GM23338 (cell line): ENCODE results near the gene TAB3. TPM values are rescaled to one million over a fixed set of nuclear protein-coding genes. Genes with fewer than 3 reads are reported as not detected.

Source experiments
- ATAC-seq: fragments of 200-7000 bp; cut with Tn5 transposase; 3 replicates; pipeline ENCODE4 v1.9.1; 2020
- DNase-seq: peaks from one replicate; pipeline ENCODE4 v3.0.0-alpha.2; 2015; ENCODE audit warnings: low spot score
- H2AFZ ChIP-seq: fragments of 200-600 bp; sonication (generic); 2 replicates; pipeline ENCODE4 v1.8.0; 2016; ENCODE audit warnings: antibody characterized with exemption, mild to moderate bottlenecking, moderate library complexity
- H3F3A ChIP-seq: fragments of 200-600 bp; sonication (generic); replicated peaks from 2 replicates; pipeline ENCODE4 v1.8.0; 2017; ENCODE audit warnings: antibody characterized with exemption, mixed run types, low read depth
- H3K27ac ChIP-seq: fragments of 200-600 bp; sonication (generic); 2 replicates; pipeline ENCODE4 v1.6.1; 2016; ENCODE audit warnings: low read depth
- H3K27me3 ChIP-seq: fragments of 200-600 bp; sonication (generic); 2 replicates; pipeline ENCODE4 v1.8.0; 2016; ENCODE audit warnings: mild to moderate bottlenecking, mixed run types, moderate library complexity; ENCODE audit not compliant: insufficient read depth
- H3K36me3 ChIP-seq: fragments of 200-600 bp; sonication (generic); 2 replicates; pipeline ENCODE4 v1.8.0; 2016; ENCODE audit warnings: mild to moderate bottlenecking; ENCODE audit not compliant: insufficient read depth
- H3K4me1 ChIP-seq: fragments of 200-600 bp; sonication (generic); 2 replicates; pipeline ENCODE4 v1.8.0; 2016; ENCODE audit warnings: mild to moderate bottlenecking, moderate library complexity; ENCODE audit not compliant: insufficient read depth
- H3K4me2 ChIP-seq: fragments of 200-600 bp; sonication (generic); 2 replicates; pipeline ENCODE4 v1.7.1; 2017; ENCODE audit warnings: mixed run types
- H3K4me3 ChIP-seq: fragments of 200-600 bp; sonication (generic); 2 replicates; pipeline ENCODE4 v1.6.1; 2016; ENCODE audit warnings: mixed run types
- H3K79me2 ChIP-seq: fragments of 200-600 bp; sonication (generic); replicated peaks from 2 replicates; pipeline ENCODE4 v1.8.0; 2017; ENCODE audit warnings: mild to moderate bottlenecking; ENCODE audit not compliant: insufficient read depth
- H3K9me2 ChIP-seq: fragments of 200-600 bp; sonication (generic); 2 replicates; pipeline ENCODE4 v1.8.0; 2017; ENCODE audit not compliant: insufficient read depth
- H4K20me1 ChIP-seq: fragments of 200-600 bp; sonication (generic); replicated peaks from 2 replicates; pipeline ENCODE4 v1.8.0; 2017; ENCODE audit warnings: mild to moderate bottlenecking; ENCODE audit not compliant: insufficient read depth
- H3K27ac Mint-ChIP-seq: 2 replicates; pipeline ENCODE4 v1.8.0; 2020; ENCODE audit warnings: inconsistent platforms, mild to moderate bottlenecking, moderate library complexity, mixed read lengths
- H3K27me3 Mint-ChIP-seq: 3 replicates; pipeline ENCODE4 v1.8.0; 2022; ENCODE audit warnings: low read depth, mild to moderate bottlenecking, moderate library complexity, mixed read lengths, inconsistent platforms; ENCODE audit not compliant: insufficient read depth, poor library complexity
- H3K36me3 Mint-ChIP-seq: 3 replicates; pipeline ENCODE4 v1.8.0; 2021; ENCODE audit warnings: low read depth, mild to moderate bottlenecking, inconsistent platforms, moderate library complexity, mixed read lengths
- H3K4me1 Mint-ChIP-seq: 3 replicates; pipeline ENCODE4 v1.8.0; 2020; ENCODE audit warnings: mild to moderate bottlenecking, inconsistent platforms, mixed read lengths
- H3K4me3 Mint-ChIP-seq: 3 replicates; pipeline ENCODE4 v1.8.0; 2021; ENCODE audit warnings: moderate library complexity, mild to moderate bottlenecking, inconsistent platforms, mixed read lengths
- H3K9me3 Mint-ChIP-seq: 3 replicates; pipeline ENCODE4 v1.8.0; 2020; ENCODE audit warnings: moderate library complexity, mild to moderate bottlenecking, inconsistent platforms, mixed read lengths
- CREB1 ChIP-seq: fragments of 250-450 bp; sonication (Bioruptor Pico); IDR thresholded peaks from 2 replicates; pipeline ENCODE4 v1.5.0; 2020; ENCODE audit warnings: low read depth, mild to moderate bottlenecking, moderate library complexity
- EZH2 ChIP-seq: fragments of 200-600 bp; sonication (generic); IDR thresholded peaks from one replicate; pipeline ENCODE4 v1.8.0; 2017; ENCODE audit warnings: antibody characterized with exemption, mild to moderate bottlenecking, low read depth; ENCODE audit not compliant: unreplicated experiment
- EZH2phosphoT487 ChIP-seq: fragments of 200-600 bp; sonication (generic); IDR thresholded peaks from one replicate; pipeline ENCODE4 v1.8.1; 2018; ENCODE audit warnings: antibody characterized with exemption; ENCODE audit not compliant: unreplicated experiment
- JUNB ChIP-seq: IDR thresholded peaks from one replicate; pipeline ENCODE4 v1.6.1; 2016; ENCODE audit warnings: antibody characterized with exemption; ENCODE audit not compliant: unreplicated experiment
- NANOG ChIP-seq: IDR thresholded peaks from 2 replicates; pipeline ENCODE4 v1.6.1; 2016; ENCODE audit warnings: antibody characterized with exemption, borderline replicate concordance
- POLR2AphosphoS5 ChIP-seq: IDR thresholded peaks from 2 replicates; pipeline ENCODE4 v1.6.1; 2016; ENCODE audit warnings: antibody characterized with exemption, low read depth
- STAT1 ChIP-seq: IDR thresholded peaks from one replicate; pipeline ENCODE4 v1.6.1; 2016; ENCODE audit warnings: antibody characterized with exemption; ENCODE audit not compliant: unreplicated experiment
- ZNF114 ChIP-seq: fragments of 250-450 bp; sonication (Bioruptor Pico); IDR thresholded peaks from 2 replicates; pipeline ENCODE4 v1.5.0; 2020; ENCODE audit warnings: mild to moderate bottlenecking, moderate library complexity
- ZNF331 ChIP-seq: fragments of 250-450 bp; sonication (Bioruptor Pico); IDR thresholded peaks from 2 replicates; pipeline ENCODE4 v1.5.0; 2020; ENCODE audit warnings: low read depth, mild to moderate bottlenecking, moderate library complexity
- polyA plus RNA-seq: library from polyadenylated mRNA; unstranded; fragments of >200 nt; fragmentation: Nextera tagmentation; extraction: Ambion mirVana; gene quantifications from 2 replicates; pipeline ENCODE4 v1.2.1, GENCODE V29; 2016
- total RNA-seq: library from RNA; depleted of rRNA; stranded (reverse); fragments of >200 nt; shearing (Covaris generic); gene quantifications from 2 replicates; pipeline ENCODE4 v1.2.3, GENCODE V29; 2014
- TF ChIP-seq, protein P1 (sequence below): fragments of 250-450 bp; sonication (Bioruptor Pico); IDR thresholded peaks from 2 replicates; pipeline ENCODE4 v1.5.0; 2020; ENCODE audit warnings: mild to moderate bottlenecking, moderate library complexity
- TF ChIP-seq, protein P2 (sequence below): IDR thresholded peaks from 2 replicates; pipeline ENCODE4 v1.6.1; 2016; ENCODE audit warnings: antibody characterized with exemption
- TF ChIP-seq, protein P3 (sequence below), 2 experiments: fragments of 200-600 bp in 1 of 2; sonication (generic) in 1 of 2; conservative IDR thresholded peaks; 2 replicates each; pipeline versions ENCODE4 v1.5.1 to v1.6.1; 2016 to 2017; ENCODE audit warnings: antibody characterized with exemption in 2 of 2, low read depth in 2 of 2, mild to moderate bottlenecking in 2 of 2, moderate library complexity in 1 of 2
- TF ChIP-seq, protein P4 (sequence below): IDR thresholded peaks from one replicate; pipeline ENCODE4 v1.6.1; 2018; ENCODE audit warnings: antibody characterized with exemption; ENCODE audit not compliant: unreplicated experiment

The TAB3 gene
- total and polyA plus RNA-seq, 2 experiments from 2014 or later, result 4.4 to 21.7 TPM

DNA sequence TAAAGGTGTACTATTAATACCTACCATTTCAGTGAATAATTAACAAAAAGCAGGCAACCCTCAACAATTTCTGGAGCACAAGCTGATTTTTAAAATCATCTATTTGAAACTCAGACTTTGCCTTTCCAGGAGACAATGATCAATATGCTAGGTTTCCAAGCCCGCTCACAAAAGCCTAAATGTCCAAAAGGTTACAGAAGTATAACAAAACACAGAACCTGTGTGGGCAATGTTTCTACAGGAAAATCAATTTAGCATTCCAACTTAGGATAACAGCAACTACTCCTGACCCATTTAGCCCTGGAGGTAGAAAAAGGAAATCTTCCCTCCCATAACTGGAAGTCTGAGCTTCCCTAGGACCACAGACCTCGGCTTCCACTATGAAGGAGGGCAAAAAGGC, 3.9 kb downstream of the TAB3 start:
- DNase-seq (no peak), ATAC-seq (no peak)

More for the DNA sequence above, 3.9 kb downstream of the TAB3 start:
- Mint-ChIP-seq H3K27me3 (peaks cover 2% of the 10 kb centered on the region), H3K4me3 (no peak overlapping the region), H3K4me1 (peaks cover 16% of the 10 kb centered on the region), H3K36me3 (no peaks in the 10 kb centered on the region; the same call in 2 of the 3 replicates), H3K9me3 (no peaks in the 10 kb centered on the region), H3K27ac (no peak overlapping the region)
- Histone ChIP-seq H3F3A (no peaks in the 10 kb centered on the region), H2AFZ (no peak overlapping the region), H3K4me1 (no peaks in the 10 kb centered on the region), H3K79me2 (peaks cover 47% of the 10 kb centered on the region), H3K27me3 (no peaks in the 10 kb centered on the region), H3K36me3 (no peaks in the 10 kb centered on the region), H3K4me2 (no peak overlapping the region), H3K9me2 (no peaks in the 10 kb centered on the region), H3K27ac (no peak overlapping the region), H3K4me3 (no peak overlapping the region), H4K20me1 (no peaks in the 10 kb centered on the region)
- TF ChIP-seq ZNF331 (CRISPR knock-in tag), result no peak
- TF ChIP-seq EZH2, result no peak
- TF ChIP-seq CREB1, result no peak
- TF ChIP-seq EZH2phosphoT487, result no peak
- TF ChIP-seq POLR2AphosphoS5, result no peak
- TF ChIP-seq, protein P1, sequence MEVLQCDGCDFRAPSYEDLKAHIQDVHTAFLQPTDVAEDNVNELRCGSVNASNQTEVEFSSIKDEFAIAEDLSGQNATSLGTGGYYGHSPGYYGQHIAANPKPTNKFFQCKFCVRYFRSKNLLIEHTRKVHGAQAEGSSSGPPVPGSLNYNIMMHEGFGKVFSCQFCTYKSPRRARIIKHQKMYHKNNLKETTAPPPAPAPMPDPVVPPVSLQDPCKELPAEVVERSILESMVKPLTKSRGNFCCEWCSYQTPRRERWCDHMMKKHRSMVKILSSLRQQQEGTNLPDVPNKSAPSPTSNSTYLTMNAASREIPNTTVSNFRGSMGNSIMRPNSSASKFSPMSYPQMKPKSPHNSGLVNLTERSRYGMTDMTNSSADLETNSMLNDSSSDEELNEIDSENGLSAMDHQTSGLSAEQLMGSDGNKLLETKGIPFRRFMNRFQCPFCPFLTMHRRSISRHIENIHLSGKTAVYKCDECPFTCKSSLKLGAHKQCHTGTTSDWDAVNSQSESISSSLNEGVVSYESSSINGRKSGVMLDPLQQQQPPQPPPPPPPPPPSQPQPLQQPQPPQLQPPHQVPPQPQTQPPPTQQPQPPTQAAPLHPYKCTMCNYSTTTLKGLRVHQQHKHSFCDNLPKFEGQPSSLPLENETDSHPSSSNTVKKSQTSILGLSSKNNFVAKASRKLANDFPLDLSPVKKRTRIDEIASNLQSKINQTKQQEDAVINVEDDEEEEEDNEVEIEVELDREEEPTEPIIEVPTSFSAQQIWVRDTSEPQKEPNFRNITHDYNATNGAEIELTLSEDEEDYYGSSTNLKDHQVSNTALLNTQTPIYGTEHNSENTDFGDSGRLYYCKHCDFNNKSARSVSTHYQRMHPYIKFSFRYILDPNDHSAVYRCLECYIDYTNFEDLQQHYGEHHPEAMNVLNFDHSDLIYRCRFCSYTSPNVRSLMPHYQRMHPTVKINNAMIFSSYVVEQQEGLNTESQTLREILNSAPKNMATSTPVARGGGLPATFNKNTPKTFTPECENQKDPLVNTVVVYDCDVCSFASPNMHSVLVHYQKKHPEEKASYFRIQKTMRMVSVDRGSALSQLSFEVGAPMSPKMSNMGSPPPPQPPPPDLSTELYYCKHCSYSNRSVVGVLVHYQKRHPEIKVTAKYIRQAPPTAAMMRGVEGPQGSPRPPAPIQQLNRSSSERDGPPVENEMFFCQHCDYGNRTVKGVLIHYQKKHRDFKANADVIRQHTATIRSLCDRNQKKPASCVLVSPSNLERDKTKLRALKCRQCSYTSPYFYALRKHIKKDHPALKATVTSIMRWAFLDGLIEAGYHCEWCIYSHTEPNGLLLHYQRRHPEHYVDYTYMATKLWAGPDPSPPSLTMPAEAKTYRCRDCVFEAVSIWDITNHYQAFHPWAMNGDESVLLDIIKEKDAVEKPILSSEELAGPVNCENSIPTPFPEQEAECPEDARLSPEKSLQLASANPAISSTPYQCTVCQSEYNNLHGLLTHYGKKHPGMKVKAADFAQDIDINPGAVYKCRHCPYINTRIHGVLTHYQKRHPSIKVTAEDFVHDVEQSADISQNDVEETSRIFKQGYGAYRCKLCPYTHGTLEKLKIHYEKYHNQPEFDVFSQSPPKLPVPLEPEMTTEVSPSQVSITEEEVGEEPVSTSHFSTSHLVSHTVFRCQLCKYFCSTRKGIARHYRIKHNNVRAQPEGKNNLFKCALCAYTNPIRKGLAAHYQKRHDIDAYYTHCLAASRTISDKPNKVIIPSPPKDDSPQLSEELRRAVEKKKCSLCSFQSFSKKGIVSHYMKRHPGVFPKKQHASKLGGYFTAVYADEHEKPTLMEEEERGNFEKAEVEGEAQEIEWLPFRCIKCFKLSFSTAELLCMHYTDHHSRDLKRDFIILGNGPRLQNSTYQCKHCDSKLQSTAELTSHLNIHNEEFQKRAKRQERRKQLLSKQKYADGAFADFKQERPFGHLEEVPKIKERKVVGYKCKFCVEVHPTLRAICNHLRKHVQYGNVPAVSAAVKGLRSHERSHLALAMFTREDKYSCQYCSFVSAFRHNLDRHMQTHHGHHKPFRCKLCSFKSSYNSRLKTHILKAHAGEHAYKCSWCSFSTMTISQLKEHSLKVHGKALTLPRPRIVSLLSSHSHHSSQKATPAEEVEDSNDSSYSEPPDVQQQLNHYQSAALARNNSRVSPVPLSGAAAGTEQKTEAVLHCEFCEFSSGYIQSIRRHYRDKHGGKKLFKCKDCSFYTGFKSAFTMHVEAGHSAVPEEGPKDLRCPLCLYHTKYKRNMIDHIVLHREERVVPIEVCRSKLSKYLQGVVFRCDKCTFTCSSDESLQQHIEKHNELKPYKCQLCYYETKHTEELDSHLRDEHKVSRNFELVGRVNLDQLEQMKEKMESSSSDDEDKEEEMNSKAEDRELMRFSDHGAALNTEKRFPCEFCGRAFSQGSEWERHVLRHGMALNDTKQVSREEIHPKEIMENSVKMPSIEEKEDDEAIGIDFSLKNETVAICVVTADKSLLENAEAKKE (CRISPR knock-in tag), result no peak
- TF ChIP-seq, protein P2, sequence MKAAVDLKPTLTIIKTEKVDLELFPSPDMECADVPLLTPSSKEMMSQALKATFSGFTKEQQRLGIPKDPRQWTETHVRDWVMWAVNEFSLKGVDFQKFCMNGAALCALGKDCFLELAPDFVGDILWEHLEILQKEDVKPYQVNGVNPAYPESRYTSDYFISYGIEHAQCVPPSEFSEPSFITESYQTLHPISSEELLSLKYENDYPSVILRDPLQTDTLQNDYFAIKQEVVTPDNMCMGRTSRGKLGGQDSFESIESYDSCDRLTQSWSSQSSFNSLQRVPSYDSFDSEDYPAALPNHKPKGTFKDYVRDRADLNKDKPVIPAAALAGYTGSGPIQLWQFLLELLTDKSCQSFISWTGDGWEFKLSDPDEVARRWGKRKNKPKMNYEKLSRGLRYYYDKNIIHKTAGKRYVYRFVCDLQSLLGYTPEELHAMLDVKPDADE, result no peak
- TF ChIP-seq, protein P3, sequence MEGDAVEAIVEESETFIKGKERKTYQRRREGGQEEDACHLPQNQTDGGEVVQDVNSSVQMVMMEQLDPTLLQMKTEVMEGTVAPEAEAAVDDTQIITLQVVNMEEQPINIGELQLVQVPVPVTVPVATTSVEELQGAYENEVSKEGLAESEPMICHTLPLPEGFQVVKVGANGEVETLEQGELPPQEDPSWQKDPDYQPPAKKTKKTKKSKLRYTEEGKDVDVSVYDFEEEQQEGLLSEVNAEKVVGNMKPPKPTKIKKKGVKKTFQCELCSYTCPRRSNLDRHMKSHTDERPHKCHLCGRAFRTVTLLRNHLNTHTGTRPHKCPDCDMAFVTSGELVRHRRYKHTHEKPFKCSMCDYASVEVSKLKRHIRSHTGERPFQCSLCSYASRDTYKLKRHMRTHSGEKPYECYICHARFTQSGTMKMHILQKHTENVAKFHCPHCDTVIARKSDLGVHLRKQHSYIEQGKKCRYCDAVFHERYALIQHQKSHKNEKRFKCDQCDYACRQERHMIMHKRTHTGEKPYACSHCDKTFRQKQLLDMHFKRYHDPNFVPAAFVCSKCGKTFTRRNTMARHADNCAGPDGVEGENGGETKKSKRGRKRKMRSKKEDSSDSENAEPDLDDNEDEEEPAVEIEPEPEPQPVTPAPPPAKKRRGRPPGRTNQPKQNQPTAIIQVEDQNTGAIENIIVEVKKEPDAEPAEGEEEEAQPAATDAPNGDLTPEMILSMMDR (conservative IDR thresholded peaks at IDR 0.05; ENCODE audit: low read depth in 2 of 2), result no peak
- no peak for TF ChIP-seq JUNB
- TF ChIP-seq, protein P4, sequence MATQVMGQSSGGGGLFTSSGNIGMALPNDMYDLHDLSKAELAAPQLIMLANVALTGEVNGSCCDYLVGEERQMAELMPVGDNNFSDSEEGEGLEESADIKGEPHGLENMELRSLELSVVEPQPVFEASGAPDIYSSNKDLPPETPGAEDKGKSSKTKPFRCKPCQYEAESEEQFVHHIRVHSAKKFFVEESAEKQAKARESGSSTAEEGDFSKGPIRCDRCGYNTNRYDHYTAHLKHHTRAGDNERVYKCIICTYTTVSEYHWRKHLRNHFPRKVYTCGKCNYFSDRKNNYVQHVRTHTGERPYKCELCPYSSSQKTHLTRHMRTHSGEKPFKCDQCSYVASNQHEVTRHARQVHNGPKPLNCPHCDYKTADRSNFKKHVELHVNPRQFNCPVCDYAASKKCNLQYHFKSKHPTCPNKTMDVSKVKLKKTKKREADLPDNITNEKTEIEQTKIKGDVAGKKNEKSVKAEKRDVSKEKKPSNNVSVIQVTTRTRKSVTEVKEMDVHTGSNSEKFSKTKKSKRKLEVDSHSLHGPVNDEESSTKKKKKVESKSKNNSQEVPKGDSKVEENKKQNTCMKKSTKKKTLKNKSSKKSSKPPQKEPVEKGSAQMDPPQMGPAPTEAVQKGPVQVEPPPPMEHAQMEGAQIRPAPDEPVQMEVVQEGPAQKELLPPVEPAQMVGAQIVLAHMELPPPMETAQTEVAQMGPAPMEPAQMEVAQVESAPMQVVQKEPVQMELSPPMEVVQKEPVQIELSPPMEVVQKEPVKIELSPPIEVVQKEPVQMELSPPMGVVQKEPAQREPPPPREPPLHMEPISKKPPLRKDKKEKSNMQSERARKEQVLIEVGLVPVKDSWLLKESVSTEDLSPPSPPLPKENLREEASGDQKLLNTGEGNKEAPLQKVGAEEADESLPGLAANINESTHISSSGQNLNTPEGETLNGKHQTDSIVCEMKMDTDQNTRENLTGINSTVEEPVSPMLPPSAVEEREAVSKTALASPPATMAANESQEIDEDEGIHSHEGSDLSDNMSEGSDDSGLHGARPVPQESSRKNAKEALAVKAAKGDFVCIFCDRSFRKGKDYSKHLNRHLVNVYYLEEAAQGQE, result no peak
- no peak for TF ChIP-seq NANOG
- no peak for TF ChIP-seq STAT1
- no peak for TF ChIP-seq ZNF114 (CRISPR knock-in tag)
